HEK293 (cell line): Measurements from ENCODE around the gene BLOC1S3.

ENCODE experiments used
- CTCF ChIA-PET: fragments of 350-600 bp; formaldehyde crosslinking; extraction: SDS; loops from one replicate; lab custom pipeline; 2021; ENCODE audit warnings: antibody characterized with exemption; lab: Yijun Ruan, JAX
- POLR2A ChIA-PET: fragments of 300-600 bp; formaldehyde crosslinking; extraction: SDS; loops from one replicate; lab custom pipeline; 2020; ENCODE audit warnings: antibody characterized with exemption, inconsistent platforms; lab: Yijun Ruan, JAX
- H3K27ac ChIP-seq: fragments of 200-500 bp; sonication (Bioruptor generic); 2 replicates; pipeline ENCODE4 v1.5.1; 2014; ENCODE audit warnings: low read depth, low read length, control low read depth, inconsistent platforms; ENCODE audit errors: extremely low read depth
- H3K36me3 ChIP-seq, 2 experiments: fragments of 200-500 bp in 1 of 2; sonication (Bioruptor generic) in 1 of 2; 1 replicate in 1 of 2; 2 replicates in 1 of 2; pipeline ENCODE4 v1.5.1; 2014 to 2017; ENCODE audit warnings: inconsistent platforms in 2 of 2, low read length in 2 of 2; ENCODE audit not compliant: control insufficient read depth in 2 of 2, insufficient read depth in 1 of 2
- H3K4me1 ChIP-seq: fragments of 200-500 bp; sonication (Bioruptor generic); 2 replicates; pipeline ENCODE4 v1.5.1; 2014; ENCODE audit warnings: mild to moderate bottlenecking, low read length, inconsistent platforms; ENCODE audit not compliant: control insufficient read depth, insufficient read depth
- H3K4me3 ChIP-seq: 2 replicates; pipeline ENCODE4 v1.5.1; 2011; ENCODE audit warnings: low read depth, mild to moderate bottlenecking, control low read depth, low read length, moderate library complexity
- H3K9me3 ChIP-seq: fragments of 200-500 bp; sonication (Bioruptor generic); 2 replicates; pipeline ENCODE4 v1.5.1; 2014; ENCODE audit warnings: low read depth, low read length, inconsistent platforms; ENCODE audit not compliant: control insufficient read depth, insufficient read depth
- FEZF1 ChIP-seq: fragments of 450-650 bp; formaldehyde crosslinking; IDR thresholded peaks from 2 replicates; pipeline ENCODE4 v1.5.1; 2016; ENCODE audit warnings: missing biosample characterization, missing genetic modification characterization
- GLI2 ChIP-seq: fragments of 450-650 bp; formaldehyde crosslinking; IDR thresholded peaks from 2 replicates; pipeline ENCODE4; 2017; ENCODE audit warnings: missing biosample characterization, missing genetic modification characterization, low read depth, borderline replicate concordance
- GLIS1 ChIP-seq: fragments of 450-650 bp; formaldehyde crosslinking; IDR thresholded peaks from 2 replicates; pipeline ENCODE4 v1.5.1; 2016; ENCODE audit warnings: missing biosample characterization, missing genetic modification characterization
- ZNF114 ChIP-seq: fragments of 450-650 bp; formaldehyde crosslinking; IDR thresholded peaks from 2 replicates; pipeline ENCODE4 v1.5.0; 2017; ENCODE audit warnings: missing biosample characterization, missing genetic modification characterization
- ZNF140 ChIP-seq: fragments of 450-650 bp; formaldehyde crosslinking; IDR thresholded peaks from 2 replicates; pipeline ENCODE4 v1.5.1; 2016; ENCODE audit warnings: missing biosample characterization, missing genetic modification characterization
- ZNF146 ChIP-seq: fragments of 450-650 bp; formaldehyde crosslinking; IDR thresholded peaks from 2 replicates; pipeline ENCODE4 v1.5.1; 2016; ENCODE audit warnings: missing biosample characterization, missing genetic modification characterization
- ZNF16 ChIP-seq: fragments of 450-650 bp; formaldehyde crosslinking; IDR thresholded peaks from 2 replicates; pipeline ENCODE4 v1.5.1; 2016; ENCODE audit warnings: low read depth, missing biosample characterization, missing genetic modification characterization
- ZNF223 ChIP-seq: fragments of 450-650 bp; formaldehyde crosslinking; IDR thresholded peaks from 2 replicates; pipeline ENCODE4 v1.5.1; 2016; ENCODE audit warnings: missing biosample characterization, missing genetic modification characterization
- ZNF248 ChIP-seq: fragments of 450-650 bp; formaldehyde crosslinking; IDR thresholded peaks from 2 replicates; pipeline ENCODE4 v1.5.1; 2017; ENCODE audit warnings: missing biosample characterization, missing genetic modification characterization
- ZNF292 ChIP-seq: fragments of 450-650 bp; formaldehyde crosslinking; IDR thresholded peaks from 2 replicates; pipeline ENCODE4 v1.5.1; 2016; ENCODE audit warnings: low read depth, missing biosample characterization, missing genetic modification characterization, borderline replicate concordance
- ZNF354C ChIP-seq: fragments of 450-650 bp; formaldehyde crosslinking; IDR thresholded peaks from 2 replicates; pipeline ENCODE4 v1.5.1; 2016; ENCODE audit warnings: missing biosample characterization, missing genetic modification characterization, low read depth, borderline replicate concordance
- ZNF521 ChIP-seq: fragments of 450-650 bp; formaldehyde crosslinking; IDR thresholded peaks from 2 replicates; pipeline ENCODE4 v1.5.1; 2017; ENCODE audit warnings: missing biosample characterization, mild to moderate bottlenecking, missing genetic modification characterization
- ZNF596 ChIP-seq: fragments of 450-650 bp; IDR thresholded peaks from 2 replicates; pipeline ENCODE4 v1.5.0; 2018; ENCODE audit warnings: missing biosample characterization, mild to moderate bottlenecking, missing genetic modification characterization, moderate library complexity
- ZNF624 ChIP-seq: fragments of 450-650 bp; formaldehyde crosslinking; IDR thresholded peaks from 2 replicates; pipeline ENCODE4 v1.5.1; 2017; ENCODE audit warnings: missing biosample characterization, missing genetic modification characterization
- ZNF654 ChIP-seq: fragments of 450-650 bp; formaldehyde crosslinking; IDR thresholded peaks from 2 replicates; pipeline ENCODE4 v1.5.1; 2016; ENCODE audit warnings: low read depth, missing biosample characterization, missing genetic modification characterization
- ZXDB ChIP-seq: fragments of 450-650 bp; formaldehyde crosslinking; IDR thresholded peaks from 2 replicates; pipeline ENCODE4 v1.5.1; 2016; ENCODE audit warnings: missing biosample characterization, missing genetic modification characterization
- TF ChIP-seq, protein P1 (sequence below): fragments of 450-650 bp; formaldehyde crosslinking; IDR thresholded peaks from 2 replicates; pipeline ENCODE4 v1.5.1; 2016; ENCODE audit warnings: missing biosample characterization, missing genetic modification characterization
- TF ChIP-seq, protein P2 (sequence below): fragments of 450-650 bp; formaldehyde crosslinking; IDR thresholded peaks from 2 replicates; pipeline ENCODE4 v1.5.1; 2016; ENCODE audit warnings: missing biosample characterization, missing genetic modification characterization
- TF ChIP-seq, protein P3 (sequence below): fragments of 450-650 bp; formaldehyde crosslinking; IDR thresholded peaks from 2 replicates; pipeline ENCODE4 v1.5.1; 2016; ENCODE audit warnings: missing biosample characterization, missing genetic modification characterization
- TF ChIP-seq, protein P4 (sequence below): fragments of 450-650 bp; formaldehyde crosslinking; IDR thresholded peaks from 2 replicates; pipeline ENCODE4 v1.5.1; 2016; ENCODE audit warnings: missing biosample characterization, missing genetic modification characterization
- TF ChIP-seq, protein P5 (sequence below): fragments of 450-650 bp; formaldehyde crosslinking; IDR thresholded peaks from 2 replicates; pipeline ENCODE4 v1.5.1; 2017; ENCODE audit warnings: missing biosample characterization, missing genetic modification characterization

BLOC1S3 gene

DNA sequence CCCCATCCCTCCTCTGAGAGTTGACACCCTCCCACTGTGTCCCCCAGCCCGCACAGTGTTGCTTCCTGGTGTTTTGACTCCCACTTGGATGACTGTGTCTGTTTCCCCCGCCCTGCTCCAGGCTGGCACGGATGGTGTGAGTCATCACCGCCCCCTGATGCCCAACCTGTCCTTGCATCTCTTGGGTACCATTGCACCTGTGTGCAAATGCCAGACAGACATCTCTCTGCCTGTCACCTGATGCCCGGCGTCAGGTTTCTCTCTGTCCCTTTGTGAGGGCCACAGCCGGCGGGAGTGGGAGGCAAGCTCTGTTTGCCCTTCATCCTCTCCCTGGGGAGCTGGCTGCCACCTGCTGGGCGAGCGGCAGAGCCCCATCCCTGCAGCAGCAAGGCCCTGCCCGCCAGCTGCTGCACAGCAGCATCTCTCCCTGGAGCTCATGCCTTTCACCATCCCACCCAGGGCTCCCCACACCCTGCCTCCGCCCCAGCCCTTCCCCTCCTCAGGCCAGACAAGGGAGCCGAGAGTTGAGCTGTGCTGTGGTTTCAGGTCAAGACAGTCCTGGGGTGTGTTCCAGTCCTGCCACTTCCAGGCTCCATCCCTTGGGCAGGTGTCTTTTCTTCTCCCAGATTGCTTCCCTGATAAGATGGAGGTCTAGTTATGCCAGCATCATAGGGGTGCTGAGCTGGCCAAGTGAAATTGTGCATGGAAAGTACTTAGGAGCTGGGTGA, 47.5 kb upstream of the BLOC1S3 start (continued):
- TF ChIP-seq, protein P1, sequence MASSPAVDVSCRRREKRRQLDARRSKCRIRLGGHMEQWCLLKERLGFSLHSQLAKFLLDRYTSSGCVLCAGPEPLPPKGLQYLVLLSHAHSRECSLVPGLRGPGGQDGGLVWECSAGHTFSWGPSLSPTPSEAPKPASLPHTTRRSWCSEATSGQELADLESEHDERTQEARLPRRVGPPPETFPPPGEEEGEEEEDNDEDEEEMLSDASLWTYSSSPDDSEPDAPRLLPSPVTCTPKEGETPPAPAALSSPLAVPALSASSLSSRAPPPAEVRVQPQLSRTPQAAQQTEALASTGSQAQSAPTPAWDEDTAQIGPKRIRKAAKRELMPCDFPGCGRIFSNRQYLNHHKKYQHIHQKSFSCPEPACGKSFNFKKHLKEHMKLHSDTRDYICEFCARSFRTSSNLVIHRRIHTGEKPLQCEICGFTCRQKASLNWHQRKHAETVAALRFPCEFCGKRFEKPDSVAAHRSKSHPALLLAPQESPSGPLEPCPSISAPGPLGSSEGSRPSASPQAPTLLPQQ (tag by site-specific recombination): no peak
- TF ChIP-seq ZXDB (tag by site-specific recombination): no peak
- TF ChIP-seq ZNF114: no peak
- no peak for TF ChIP-seq ZNF248
- TF ChIP-seq ZNF654 (tag by site-specific recombination): no peak
- TF ChIP-seq, protein P2, sequence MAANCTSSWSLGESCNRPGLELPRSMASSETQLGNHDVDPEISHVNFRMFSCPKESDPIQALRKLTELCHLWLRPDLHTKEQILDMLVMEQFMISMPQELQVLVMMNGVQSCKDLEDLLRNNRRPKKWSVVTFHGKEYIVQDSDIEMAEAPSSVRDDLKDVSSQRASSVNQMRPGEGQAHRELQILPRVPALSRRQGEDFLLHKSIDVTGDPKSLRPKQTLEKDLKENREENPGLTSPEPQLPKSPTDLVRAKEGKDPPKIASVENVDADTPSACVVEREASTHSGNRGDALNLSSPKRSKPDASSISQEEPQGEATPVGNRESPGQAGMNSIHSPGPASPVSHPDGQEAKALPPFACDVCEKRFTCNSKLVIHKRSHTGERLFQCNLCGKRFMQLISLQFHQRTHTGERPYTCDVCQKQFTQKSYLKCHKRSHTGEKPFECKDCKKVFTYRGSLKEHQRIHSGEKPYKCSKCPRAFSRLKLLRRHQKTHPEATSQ (tag by site-specific recombination): no peak

DNA sequence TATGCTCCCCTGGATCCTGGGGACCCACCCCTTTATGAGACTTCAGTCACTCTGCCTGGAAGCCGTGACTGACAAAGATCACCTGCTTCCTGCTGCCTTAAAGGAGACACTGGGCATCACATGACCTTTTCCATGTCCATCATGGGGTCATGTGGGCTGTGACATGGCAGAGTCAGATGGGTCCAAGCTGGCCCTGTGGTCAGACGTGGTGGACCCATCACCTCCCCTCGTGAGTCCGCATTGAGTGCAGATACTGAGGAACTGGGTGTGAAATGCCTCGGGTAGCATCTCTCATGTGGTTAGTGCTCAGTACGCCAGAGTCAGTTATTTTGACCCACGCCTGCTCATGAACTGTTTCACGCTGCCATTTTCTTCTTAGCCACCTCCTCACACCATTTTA, 44.9 kb upstream of the BLOC1S3 start:
- CTCF ChIA-PET: interaction anchor here (1.4 kb wide), 1 partner anchor 10 kb away, joined by 9 read pairs; no protein-coding TSS in a partner anchor
- Histone ChIP-seq H3K4me3 (no peak overlapping the region), H3K27ac (no peak overlapping the region), H3K9me3 (no peaks in the 10 kb centered on the region), H3K36me3 (peaks cover 0 to 3% of the 10 kb centered on the region in 2 experiments; a peak in 2 of 3 replicates), H3K4me1 (peaks cover 9% of the 10 kb centered on the region; the same call in 1 of the 2 replicates)
- POLR2A ChIA-PET: interaction anchor here (0.5 kb wide), 1 partner anchor 10 kb away, joined by 3 read pairs; no protein-coding TSS in a partner anchor
- TF ChIP-seq ZNF354C (tag by site-specific recombination): no peak
- no peak for TF ChIP-seq ZNF16 (tag by site-specific recombination)
- no peak for TF ChIP-seq ZNF140 (tag by site-specific recombination)
- no peak for TF ChIP-seq ZNF624 (tag by site-specific recombination)
- TF ChIP-seq, protein P3, sequence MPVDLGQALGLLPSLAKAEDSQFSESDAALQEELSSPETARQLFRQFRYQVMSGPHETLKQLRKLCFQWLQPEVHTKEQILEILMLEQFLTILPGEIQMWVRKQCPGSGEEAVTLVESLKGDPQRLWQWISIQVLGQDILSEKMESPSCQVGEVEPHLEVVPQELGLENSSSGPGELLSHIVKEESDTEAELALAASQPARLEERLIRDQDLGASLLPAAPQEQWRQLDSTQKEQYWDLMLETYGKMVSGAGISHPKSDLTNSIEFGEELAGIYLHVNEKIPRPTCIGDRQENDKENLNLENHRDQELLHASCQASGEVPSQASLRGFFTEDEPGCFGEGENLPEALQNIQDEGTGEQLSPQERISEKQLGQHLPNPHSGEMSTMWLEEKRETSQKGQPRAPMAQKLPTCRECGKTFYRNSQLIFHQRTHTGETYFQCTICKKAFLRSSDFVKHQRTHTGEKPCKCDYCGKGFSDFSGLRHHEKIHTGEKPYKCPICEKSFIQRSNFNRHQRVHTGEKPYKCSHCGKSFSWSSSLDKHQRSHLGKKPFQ (tag by site-specific recombination): no peak
- no peak for TF ChIP-seq ZNF521 (tag by site-specific recombination)
- no peak for TF ChIP-seq ZNF146 (tag by site-specific recombination)
- TF ChIP-seq, protein P4, sequence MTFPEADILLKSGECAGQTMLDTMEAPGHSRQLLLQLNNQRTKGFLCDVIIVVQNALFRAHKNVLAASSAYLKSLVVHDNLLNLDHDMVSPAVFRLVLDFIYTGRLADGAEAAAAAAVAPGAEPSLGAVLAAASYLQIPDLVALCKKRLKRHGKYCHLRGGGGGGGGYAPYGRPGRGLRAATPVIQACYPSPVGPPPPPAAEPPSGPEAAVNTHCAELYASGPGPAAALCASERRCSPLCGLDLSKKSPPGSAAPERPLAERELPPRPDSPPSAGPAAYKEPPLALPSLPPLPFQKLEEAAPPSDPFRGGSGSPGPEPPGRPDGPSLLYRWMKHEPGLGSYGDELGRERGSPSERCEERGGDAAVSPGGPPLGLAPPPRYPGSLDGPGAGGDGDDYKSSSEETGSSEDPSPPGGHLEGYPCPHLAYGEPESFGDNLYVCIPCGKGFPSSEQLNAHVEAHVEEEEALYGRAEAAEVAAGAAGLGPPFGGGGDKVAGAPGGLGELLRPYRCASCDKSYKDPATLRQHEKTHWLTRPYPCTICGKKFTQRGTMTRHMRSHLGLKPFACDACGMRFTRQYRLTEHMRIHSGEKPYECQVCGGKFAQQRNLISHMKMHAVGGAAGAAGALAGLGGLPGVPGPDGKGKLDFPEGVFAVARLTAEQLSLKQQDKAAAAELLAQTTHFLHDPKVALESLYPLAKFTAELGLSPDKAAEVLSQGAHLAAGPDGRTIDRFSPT (tag by site-specific recombination): no peak
- TF ChIP-seq ZNF223 (tag by site-specific recombination): no peak
- no peak for TF ChIP-seq ZNF596 (tag by site-specific recombination)
- no peak for TF ChIP-seq GLI2 (tag by site-specific recombination)
- TF ChIP-seq FEZF1 (tag by site-specific recombination): no peak
- no peak for TF ChIP-seq ZNF292 (tag by site-specific recombination)
- TF ChIP-seq GLIS1 (tag by site-specific recombination): no peak
- TF ChIP-seq, protein P5, sequence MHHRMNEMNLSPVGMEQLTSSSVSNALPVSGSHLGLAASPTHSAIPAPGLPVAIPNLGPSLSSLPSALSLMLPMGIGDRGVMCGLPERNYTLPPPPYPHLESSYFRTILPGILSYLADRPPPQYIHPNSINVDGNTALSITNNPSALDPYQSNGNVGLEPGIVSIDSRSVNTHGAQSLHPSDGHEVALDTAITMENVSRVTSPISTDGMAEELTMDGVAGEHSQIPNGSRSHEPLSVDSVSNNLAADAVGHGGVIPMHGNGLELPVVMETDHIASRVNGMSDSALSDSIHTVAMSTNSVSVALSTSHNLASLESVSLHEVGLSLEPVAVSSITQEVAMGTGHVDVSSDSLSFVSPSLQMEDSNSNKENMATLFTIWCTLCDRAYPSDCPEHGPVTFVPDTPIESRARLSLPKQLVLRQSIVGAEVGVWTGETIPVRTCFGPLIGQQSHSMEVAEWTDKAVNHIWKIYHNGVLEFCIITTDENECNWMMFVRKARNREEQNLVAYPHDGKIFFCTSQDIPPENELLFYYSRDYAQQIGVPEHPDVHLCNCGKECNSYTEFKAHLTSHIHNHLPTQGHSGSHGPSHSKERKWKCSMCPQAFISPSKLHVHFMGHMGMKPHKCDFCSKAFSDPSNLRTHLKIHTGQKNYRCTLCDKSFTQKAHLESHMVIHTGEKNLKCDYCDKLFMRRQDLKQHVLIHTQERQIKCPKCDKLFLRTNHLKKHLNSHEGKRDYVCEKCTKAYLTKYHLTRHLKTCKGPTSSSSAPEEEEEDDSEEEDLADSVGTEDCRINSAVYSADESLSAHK (tag by site-specific recombination): no peak
